GM19023 (cell line): Measurements from ENCODE around the gene GRIN1.

Source experiments
- ATAC-seq: cut with Tn5 transposase; IDR thresholded peaks from one replicate; pipeline ENCODE4 v1.9.1; 2021; ENCODE audit warnings: mild to moderate bottlenecking, moderate library complexity; ENCODE audit not compliant: unreplicated experiment

GRIN1 gene

GRCh38 chr9:137145731-137146526 lies 7.0 kb downstream of the GRIN1 start:
- ATAC-seq = no peak

GRCh38 chr9:137146527-137146918 lies 7.6 kb downstream of the GRIN1 start:
- no peak for ATAC-seq

GRCh38 chr9:137147091-137147792 lies 8.3 kb downstream of the GRIN1 start:
- no peak for ATAC-seq

- no peak for ATAC-seq
Observed at GRCh38 chr9:137147793-137148160, 8.8 kb downstream of the GRIN1 start.

DNA sequence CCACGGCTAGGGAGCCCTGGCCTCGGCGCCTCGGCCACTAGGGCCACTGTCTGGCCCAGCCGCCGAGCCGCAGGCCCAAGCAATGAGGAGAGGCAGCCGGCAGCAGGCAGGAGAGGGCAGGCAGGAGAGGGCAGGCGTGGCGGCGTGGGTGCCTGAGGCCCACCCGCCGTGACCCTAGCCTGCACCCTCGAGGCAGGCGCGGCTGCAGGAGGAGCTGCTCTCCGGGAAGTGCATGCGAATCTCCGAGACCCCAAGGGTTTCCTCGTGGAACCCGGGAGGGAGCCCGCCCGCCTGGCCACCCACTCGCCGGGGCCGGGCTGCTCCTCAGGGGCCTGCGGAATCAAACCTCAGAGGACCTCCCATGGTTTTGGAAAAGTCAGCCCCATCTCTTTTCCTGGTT lies 9.3 kb downstream of the GRIN1 start:
- no peak for ATAC-seq

- no peak for ATAC-seq
Observed at GRCh38 chr9:137148661-137149060, 9.7 kb downstream of the GRIN1 start.

GRCh38 chr9:137149363-137149762 lies 10.4 kb downstream of the GRIN1 start:
- no peak for ATAC-seq

GRCh38 chr9:137149942-137150616 lies 11.1 kb downstream of the GRIN1 start:
- no peak for ATAC-seq

DNA sequence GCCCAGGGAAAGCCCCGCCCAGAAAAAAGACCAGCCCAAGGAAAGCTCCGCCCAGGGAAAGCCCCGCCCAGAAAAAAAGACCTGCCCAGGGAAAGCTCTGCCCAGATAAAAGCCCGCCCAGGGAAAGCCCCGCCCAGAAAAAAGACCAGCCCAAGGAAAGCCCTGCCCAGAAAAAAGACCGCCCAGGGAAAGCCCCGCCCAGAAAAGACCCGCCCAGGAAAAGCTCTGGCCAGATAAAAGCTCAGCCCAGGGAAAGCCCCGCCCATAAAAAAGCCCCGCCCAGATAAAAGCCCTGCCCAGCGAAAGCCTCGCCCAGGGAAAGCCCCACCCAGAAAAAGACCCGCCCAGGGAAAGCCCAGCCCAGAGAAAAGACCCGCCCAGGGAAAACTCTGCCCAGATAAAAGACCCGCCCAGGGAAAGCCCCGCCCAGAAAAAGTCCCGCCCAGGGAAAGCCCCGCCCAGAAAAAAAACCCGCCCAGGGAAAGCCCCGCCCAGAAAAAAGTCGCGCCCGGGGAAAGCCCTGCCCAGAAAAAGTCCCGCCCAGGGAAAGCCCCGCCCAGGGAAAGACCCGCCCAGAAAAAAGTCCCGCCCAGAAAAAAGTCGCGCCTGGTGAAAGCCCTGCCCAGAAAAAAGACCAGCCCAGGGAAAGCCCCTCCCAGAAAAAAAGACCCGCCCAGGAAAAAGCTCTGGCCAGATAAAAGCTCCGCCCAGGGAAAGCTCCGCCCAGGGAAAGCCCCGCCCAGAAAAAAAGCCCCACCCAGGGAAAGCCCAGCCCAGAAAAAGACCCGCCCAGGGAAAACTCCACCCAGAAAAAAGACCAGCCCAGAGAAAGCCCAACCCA lies 11.9 kb downstream of the GRIN1 start:
- no peak for ATAC-seq

DNA sequence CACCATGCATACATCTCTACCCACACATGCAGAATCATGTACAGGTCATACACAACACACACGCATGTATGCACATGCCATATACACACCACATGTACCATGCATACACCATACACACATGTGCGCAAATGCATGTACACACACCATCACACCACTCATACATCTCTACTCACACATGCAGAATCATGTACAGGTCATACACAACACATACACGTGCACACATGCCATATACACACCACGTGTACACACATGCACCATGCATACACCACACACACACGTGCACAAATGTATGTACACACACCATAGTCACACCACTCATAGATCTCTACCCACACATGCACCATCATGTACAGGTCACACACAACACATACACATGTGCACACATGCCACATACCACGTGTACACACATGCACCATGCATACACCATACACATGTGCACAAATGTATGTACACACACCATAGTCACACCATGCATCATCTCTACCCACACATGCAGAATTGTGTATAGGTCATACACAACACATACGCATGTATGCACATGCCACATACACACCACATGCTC lies 14.0 kb downstream of the GRIN1 start:
- no peak for ATAC-seq

GRCh38 chr9:137156567-137157375 lies 17.8 kb downstream of the GRIN1 start:
- no peak for ATAC-seq

GRCh38 chr9:137157618-137158415 lies 18.9 kb downstream of the GRIN1 start:
- no peak for ATAC-seq

DNA sequence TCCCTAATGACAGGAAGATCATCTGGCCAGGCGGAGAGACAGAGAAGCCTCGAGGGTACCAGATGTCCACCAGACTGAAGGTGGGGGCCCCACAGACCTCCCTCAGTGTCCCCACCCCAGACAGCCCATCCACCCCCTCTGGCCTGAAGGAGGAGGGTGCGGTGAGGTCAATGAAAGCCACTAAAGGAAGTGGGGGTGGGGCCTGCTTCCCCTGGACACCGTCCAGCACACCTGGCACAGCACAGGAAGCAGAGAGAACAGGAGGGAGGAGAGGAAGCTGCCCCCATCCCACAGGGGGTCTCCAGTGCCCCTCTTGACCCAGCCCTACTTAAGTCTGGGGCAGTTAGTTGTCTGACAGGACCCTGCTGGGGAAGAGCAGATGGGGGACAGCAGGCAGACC lies 19.7 kb downstream of the GRIN1 start:
- ATAC-seq = no peak

- no peak for ATAC-seq
Observed at GRCh38 chr9:137159105-137160053, 20.4 kb downstream of the GRIN1 start.

DNA sequence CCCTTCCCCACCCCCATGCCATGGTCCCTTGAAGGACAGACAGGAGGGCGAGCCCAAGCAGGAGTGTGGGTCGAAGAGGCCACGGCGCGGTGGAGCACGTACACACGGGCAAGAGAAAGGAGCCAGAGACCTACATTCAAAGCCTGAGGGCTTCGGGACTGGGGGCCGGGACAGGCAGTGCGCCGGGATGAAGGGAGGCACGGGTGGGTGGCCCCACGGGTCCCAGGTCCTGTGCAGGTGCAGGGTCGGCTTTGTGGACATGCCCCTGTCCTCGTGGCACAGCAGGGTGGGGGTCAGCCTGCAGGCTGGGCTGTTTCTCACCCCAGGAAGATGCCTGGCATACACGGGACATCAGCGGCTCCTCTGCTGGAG lies 21.1 kb downstream of the GRIN1 start:
- no peak for ATAC-seq

- ATAC-seq = no peak
Observed at GRCh38 chr9:137160716-137161557, 22.0 kb downstream of the GRIN1 start.
